ENCODE results near the gene FSTL4.

FSTL4 gene

DNA sequence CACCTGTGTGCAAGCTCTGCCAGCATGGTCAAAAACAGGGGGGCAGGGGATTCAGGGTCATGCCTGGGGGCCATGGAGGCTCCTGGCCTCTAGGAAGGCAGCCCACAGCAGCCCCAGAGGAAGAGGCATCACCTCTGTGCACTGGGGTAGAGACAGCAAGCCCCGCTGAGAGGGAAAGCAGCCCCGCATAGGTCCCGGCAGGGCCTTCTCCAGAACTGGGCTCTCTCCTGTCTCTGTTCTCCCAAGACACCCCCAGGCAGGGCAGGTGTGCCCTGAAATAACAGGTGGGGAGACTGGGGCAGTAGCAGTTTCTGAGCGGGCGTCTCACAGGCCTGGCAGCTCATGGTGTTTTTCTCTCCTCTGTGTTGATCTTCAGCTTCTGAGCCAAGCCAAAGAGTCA is 281.4 kb downstream of the FSTL4 start:
- Histone ChIP-seq H3K79me2 (ENCODE audit: insufficient read depth, low read length) (no peaks in the 10 kb centered on the region), H3K4me2 (ENCODE audit: insufficient read depth, low read length) (no peak overlapping the region), H3K36me3 (ENCODE audit: insufficient read depth, low read length) (no peaks in the 10 kb centered on the region), H3K27me3 (ENCODE audit: insufficient read depth, low read length, poor library complexity) (peaks cover 2% of the 10 kb centered on the region), H3K4me1 (ENCODE audit: insufficient read depth, low read length) (peaks cover 11% of the 10 kb centered on the region), H4K20me1 (ENCODE audit: insufficient read depth, low read length) (no peaks in the 10 kb centered on the region), H3K9me3 (ENCODE audit: insufficient read depth, low read length, severe bottlenecking) (no peaks in the 10 kb centered on the region), H3K4me3 (ENCODE audit: low read depth in 1 of 2, low read length in 2 of 2) (no peak overlapping the region), H2AFZ (ENCODE audit: low read depth, low read length) (no peak overlapping the region), H3K27ac (ENCODE audit: low read length) (no peak overlapping the region), H3K9ac (ENCODE audit: low read depth, low read length) (no peak overlapping the region)
- ATAC-seq (ENCODE audit: insufficient read depth, low read depth) (no peak), DNase-seq (no peak)
- TF ChIP-seq EZH2 (IDR thresholded peaks at IDR 0.05; ENCODE audit: borderline replicate concordance, low read depth, low read length, severe bottlenecking): no peak
- TF ChIP-seq, protein P1, sequence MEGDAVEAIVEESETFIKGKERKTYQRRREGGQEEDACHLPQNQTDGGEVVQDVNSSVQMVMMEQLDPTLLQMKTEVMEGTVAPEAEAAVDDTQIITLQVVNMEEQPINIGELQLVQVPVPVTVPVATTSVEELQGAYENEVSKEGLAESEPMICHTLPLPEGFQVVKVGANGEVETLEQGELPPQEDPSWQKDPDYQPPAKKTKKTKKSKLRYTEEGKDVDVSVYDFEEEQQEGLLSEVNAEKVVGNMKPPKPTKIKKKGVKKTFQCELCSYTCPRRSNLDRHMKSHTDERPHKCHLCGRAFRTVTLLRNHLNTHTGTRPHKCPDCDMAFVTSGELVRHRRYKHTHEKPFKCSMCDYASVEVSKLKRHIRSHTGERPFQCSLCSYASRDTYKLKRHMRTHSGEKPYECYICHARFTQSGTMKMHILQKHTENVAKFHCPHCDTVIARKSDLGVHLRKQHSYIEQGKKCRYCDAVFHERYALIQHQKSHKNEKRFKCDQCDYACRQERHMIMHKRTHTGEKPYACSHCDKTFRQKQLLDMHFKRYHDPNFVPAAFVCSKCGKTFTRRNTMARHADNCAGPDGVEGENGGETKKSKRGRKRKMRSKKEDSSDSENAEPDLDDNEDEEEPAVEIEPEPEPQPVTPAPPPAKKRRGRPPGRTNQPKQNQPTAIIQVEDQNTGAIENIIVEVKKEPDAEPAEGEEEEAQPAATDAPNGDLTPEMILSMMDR (IDR thresholded peaks at IDR 0.05; ENCODE audit: borderline replicate concordance, extremely low read depth, low read length, poor library complexity, severe bottlenecking): no peak

DNA sequence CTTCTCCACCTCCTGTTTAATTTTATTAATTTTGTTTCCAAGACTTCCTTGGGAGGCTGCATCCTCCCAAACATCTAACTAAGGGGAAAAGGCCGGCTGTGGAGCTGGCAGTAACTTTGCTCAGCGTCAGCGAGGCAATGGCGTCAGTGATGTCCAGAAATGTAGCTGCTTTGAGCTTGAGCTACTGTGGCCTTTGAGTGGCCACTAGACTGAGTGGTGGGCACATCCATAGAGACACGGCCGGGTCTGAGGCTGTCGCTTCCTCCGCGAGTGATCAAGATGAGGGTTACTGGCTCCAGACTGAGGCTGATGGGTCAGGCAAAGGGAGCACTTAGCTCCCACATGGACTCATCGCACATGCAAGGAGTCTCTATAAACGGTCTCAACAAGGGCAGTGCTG is 283.5 kb downstream of the FSTL4 start:
- Histone ChIP-seq H3K9ac (ENCODE audit: low read depth, low read length) (no peak overlapping the region), H4K20me1 (ENCODE audit: insufficient read depth, low read length) (no peaks in the 10 kb centered on the region; the same call in 1 of the 2 replicates), H3K79me2 (ENCODE audit: insufficient read depth, low read length) (no peaks in the 10 kb centered on the region), H3K9me3 (ENCODE audit: insufficient read depth, low read length, severe bottlenecking) (no peaks in the 10 kb centered on the region), H3K4me1 (ENCODE audit: insufficient read depth, low read length) (peaks cover 11% of the 10 kb centered on the region), H2AFZ (ENCODE audit: low read depth, low read length) (no peak overlapping the region), H3K27me3 (ENCODE audit: insufficient read depth, low read length, poor library complexity) (peaks cover 2% of the 10 kb centered on the region), H3K4me2 (ENCODE audit: insufficient read depth, low read length) (no peak overlapping the region), H3K36me3 (ENCODE audit: insufficient read depth, low read length) (no peaks in the 10 kb centered on the region), H3K27ac (ENCODE audit: low read length) (no peak overlapping the region), H3K4me3 (ENCODE audit: low read depth in 1 of 2, low read length in 2 of 2) (no peak overlapping the region)
- ATAC-seq (ENCODE audit: insufficient read depth, low read depth) (no peak), DNase-seq (no peak)
- no peak for TF ChIP-seq EZH2 (IDR thresholded peaks at IDR 0.05; ENCODE audit: borderline replicate concordance, low read depth, low read length, severe bottlenecking)
- TF ChIP-seq, protein P1 (IDR thresholded peaks at IDR 0.05; ENCODE audit: borderline replicate concordance, extremely low read depth, low read length, poor library complexity, severe bottlenecking): no peak

DNA sequence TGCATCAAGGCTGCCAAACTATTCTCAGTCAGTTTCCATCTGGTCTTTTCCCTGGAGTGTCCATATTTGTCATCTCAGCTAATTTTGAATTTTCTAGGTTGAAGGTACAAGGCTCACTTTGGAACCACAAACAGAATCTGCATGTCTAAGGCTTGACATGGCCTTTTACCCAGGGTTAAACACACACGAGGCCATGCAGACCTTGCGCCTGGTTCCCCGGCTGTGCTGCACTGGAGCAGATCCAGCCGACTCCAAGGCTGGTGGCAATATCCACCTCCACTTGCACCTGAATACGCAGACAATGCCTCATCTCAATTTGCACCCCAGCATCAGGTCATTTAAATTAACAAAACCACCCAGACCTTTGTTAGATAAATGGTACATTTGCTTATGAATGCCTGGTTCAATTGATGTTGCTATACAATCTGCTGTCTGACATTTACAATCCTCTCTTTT is 284.4 kb downstream of the FSTL4 start:
- TF ChIP-seq, protein P1 (IDR thresholded peaks at IDR 0.05; ENCODE audit: borderline replicate concordance, extremely low read depth, low read length, poor library complexity, severe bottlenecking): no peak
- TF ChIP-seq EZH2 (IDR thresholded peaks at IDR 0.05; ENCODE audit: borderline replicate concordance, low read depth, low read length, severe bottlenecking): no peak
- no peak overlapping the region for H2AFZ ChIP-seq (ENCODE audit: low read depth, low read length)
- H4K20me1 ChIP-seq (ENCODE audit: insufficient read depth, low read length): no peaks in the 10 kb centered on the region; the same call in 1 of the 2 replicates
- no peaks in the 10 kb centered on the region for H3K9me3 ChIP-seq (ENCODE audit: insufficient read depth, low read length, severe bottlenecking)
- no peak for DNase-seq
- no peaks in the 10 kb centered on the region for H3K36me3 ChIP-seq (ENCODE audit: insufficient read depth, low read length)
- H3K9ac ChIP-seq (ENCODE audit: low read depth, low read length): no peak overlapping the region
- no peak for ATAC-seq (ENCODE audit: insufficient read depth, low read depth)
- H3K4me1 ChIP-seq (ENCODE audit: insufficient read depth, low read length): peaks cover 10% of the 10 kb centered on the region
- H3K27me3 ChIP-seq (ENCODE audit: insufficient read depth, low read length, poor library complexity): peaks cover 2% of the 10 kb centered on the region
- H3K4me3 ChIP-seq (ENCODE audit: low read depth in 1 of 2, low read length in 2 of 2): no peak overlapping the region
- no peak overlapping the region for H3K4me2 ChIP-seq (ENCODE audit: insufficient read depth, low read length)
- no peaks in the 10 kb centered on the region for H3K79me2 ChIP-seq (ENCODE audit: insufficient read depth, low read length)
- no peak overlapping the region for H3K27ac ChIP-seq (ENCODE audit: low read length)

DNA sequence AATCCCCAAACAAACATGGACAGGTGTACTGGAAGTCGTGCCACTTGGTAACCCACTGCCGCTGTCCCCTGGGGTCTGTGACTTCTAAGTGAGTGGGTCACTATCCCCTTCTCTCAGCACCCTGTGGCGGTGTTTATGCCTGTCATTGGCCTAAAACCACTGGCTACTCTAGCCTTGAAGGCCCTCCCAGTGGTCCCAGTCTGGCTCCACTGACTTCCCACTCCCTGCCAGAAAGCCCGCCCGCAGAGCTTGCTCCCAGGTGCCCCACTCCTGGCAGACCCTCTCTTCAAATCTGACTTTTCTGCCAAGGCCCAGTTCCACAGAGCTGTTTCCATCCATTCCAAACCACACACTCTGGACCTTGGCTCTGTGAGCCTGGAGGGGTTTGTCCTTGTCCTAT is 286.0 kb downstream of the FSTL4 start:
- DNase-seq: no peak
- Histone ChIP-seq H3K79me2 (ENCODE audit: insufficient read depth, low read length) (no peaks in the 10 kb centered on the region), H3K4me2 (ENCODE audit: insufficient read depth, low read length) (no peak overlapping the region), H3K4me1 (ENCODE audit: insufficient read depth, low read length) (no peaks in the 10 kb centered on the region), H3K36me3 (ENCODE audit: insufficient read depth, low read length) (no peaks in the 10 kb centered on the region), H4K20me1 (ENCODE audit: insufficient read depth, low read length) (no peaks in the 10 kb centered on the region; the same call in 1 of the 2 replicates), H3K4me3 (ENCODE audit: low read depth in 1 of 2, low read length in 2 of 2) (no peak overlapping the region), H3K9ac (ENCODE audit: low read depth, low read length) (no peak overlapping the region), H2AFZ (ENCODE audit: low read depth, low read length) (no peak overlapping the region), H3K9me3 (ENCODE audit: insufficient read depth, low read length, severe bottlenecking) (no peaks in the 10 kb centered on the region), H3K27me3 (ENCODE audit: insufficient read depth, low read length, poor library complexity) (peaks cover 2% of the 10 kb centered on the region), H3K27ac (ENCODE audit: low read length) (no peak overlapping the region)
- ATAC-seq (ENCODE audit: insufficient read depth, low read depth): no peak
- TF ChIP-seq, protein P1 (IDR thresholded peaks at IDR 0.05; ENCODE audit: borderline replicate concordance, extremely low read depth, low read length, poor library complexity, severe bottlenecking): no peak
- TF ChIP-seq EZH2 (IDR thresholded peaks at IDR 0.05; ENCODE audit: borderline replicate concordance, low read depth, low read length, severe bottlenecking): no peak
